H1 (cell line): Measurements from ENCODE around the gene CYB5R3.

Experiments
- ATF3 ChIP-seq: IDR thresholded peaks from 2 replicates; pipeline ENCODE4 v1.6.1; 2011; ENCODE audit warnings: low read depth, mild to moderate bottlenecking, low read length; ENCODE audit not compliant: insufficient read depth
- BCL11A ChIP-seq, 2 experiments: IDR thresholded peaks; one replicate each; pipeline ENCODE4 v1.6.1; 2011; ENCODE audit warnings: low read depth in 2 of 2, low read length in 2 of 2, mild to moderate bottlenecking in 2 of 2
- CTCF ChIP-seq, 3 experiments: IDR thresholded peaks; 1 replicate in 2 of 3; 2 replicates in 1 of 3; pipeline versions ENCODE4 v1.5.1 to v1.6.1; 2011; ENCODE audit warnings: low read length in 3 of 3, mild to moderate bottlenecking in 3 of 3, inconsistent platforms in 2 of 3, low read depth in 1 of 3, moderate library complexity in 1 of 3; ENCODE audit not compliant: insufficient read depth in 1 of 3; ENCODE audit errors: control extremely low read depth in 1 of 3
- EZH2 ChIP-seq: fragments of 200-600 bp; sonication (generic); IDR thresholded peaks from 2 replicates; pipeline ENCODE4 v1.7.1; 2012; ENCODE audit warnings: low read depth, mild to moderate bottlenecking, moderate library complexity, low read length, inconsistent platforms; ENCODE audit not compliant: severe bottlenecking
- FOSL1 ChIP-seq: IDR thresholded peaks from 2 replicates; pipeline ENCODE4 v1.6.1; 2011; ENCODE audit warnings: mild to moderate bottlenecking, low read depth, low read length, moderate library complexity; ENCODE audit not compliant: insufficient read depth
- HDAC6 ChIP-seq: IDR thresholded peaks from one replicate; pipeline ENCODE4 v1.7.1; 2012; ENCODE audit warnings: low read depth, mild to moderate bottlenecking, inconsistent platforms, low read length, moderate library complexity
- MAX ChIP-seq: IDR thresholded peaks from 2 replicates; pipeline ENCODE4 v1.6.1; 2012; ENCODE audit warnings: inconsistent platforms
- POLR2A ChIP-seq, 2 experiments: IDR thresholded peaks; 1 replicate in 1 of 2; 2 replicates in 1 of 2; pipeline ENCODE4 v1.6.1; 2011; ENCODE audit warnings: low read depth in 2 of 2, low read length in 2 of 2, mild to moderate bottlenecking in 2 of 2; ENCODE audit errors: control extremely low read depth in 1 of 2
- POLR2AphosphoS5 ChIP-seq: IDR thresholded peaks from 2 replicates; pipeline ENCODE4 v1.6.1; 2011; ENCODE audit warnings: low read depth, low read length
- SIN3A ChIP-seq, 2 experiments: IDR thresholded peaks in 1 of 2; conservative IDR thresholded peaks in 1 of 2; 2 replicates each; pipeline ENCODE4 v1.6.1; 2011 to 2012; ENCODE audit warnings: low read length in 2 of 2, improper control_type of control experiment in 1 of 2, low read depth in 1 of 2, mild to moderate bottlenecking in 1 of 2
- SIX5 ChIP-seq: IDR thresholded peaks from 2 replicates; pipeline ENCODE4 v1.6.1; 2011; ENCODE audit warnings: mild to moderate bottlenecking, low read depth, low read length
- SP1 ChIP-seq: IDR thresholded peaks from 2 replicates; pipeline ENCODE4 v1.6.1; 2011; ENCODE audit warnings: low read depth, low read length
- TEAD4 ChIP-seq: IDR thresholded peaks from 2 replicates; pipeline ENCODE4 v1.6.1; 2012; ENCODE audit warnings: low read depth, low read length, inconsistent platforms, mixed read lengths

GRCh38 chr22:42693055-42693762 lies 44.0 kb upstream of the CYB5R3 start:
- TF ChIP-seq SIX5 (no peak), CTCF (IDR thresholded peaks at IDR 0.05; ENCODE audit: control extremely low read depth in 1 of 3, insufficient read depth in 1 of 3, low read depth in 1 of 3, low read length in 3 of 3) (no peak), TEAD4 (no peak), ATF3 (no peak), MAX (no peak), POLR2AphosphoS5 (no peak), POLR2A (IDR thresholded peaks at IDR 0.05; ENCODE audit: control extremely low read depth in 1 of 2, low read depth in 2 of 2, low read length in 2 of 2) (no peak), FOSL1 (no peak), SIN3A (conservative IDR thresholded peaks at IDR 0.05 in 1 of 2, IDR thresholded peaks at IDR 0.05 in 1 of 2; ENCODE audit: low read depth in 1 of 2, low read length in 2 of 2) (no peak), EZH2 (no peak), HDAC6 (no peak), BCL11A (IDR thresholded peaks at IDR 0.05; ENCODE audit: low read depth in 2 of 2, low read length in 2 of 2) (no peak), SP1 (no peak)
